ENCODE measurements around the gene EDARADD. TPM values are rescaled to one million over a fixed set of nuclear protein-coding genes. Genes with fewer than 3 reads are reported as not detected.
"Not testable (repeated sequence)": the region's sequence is repeated elsewhere in the genome, so short reads cannot be mapped to it uniquely, and the experiment has no call there.

EDARADD gene
- total RNA-seq, 1 experiment from 2014 or later: 0.65 TPM

DNA sequence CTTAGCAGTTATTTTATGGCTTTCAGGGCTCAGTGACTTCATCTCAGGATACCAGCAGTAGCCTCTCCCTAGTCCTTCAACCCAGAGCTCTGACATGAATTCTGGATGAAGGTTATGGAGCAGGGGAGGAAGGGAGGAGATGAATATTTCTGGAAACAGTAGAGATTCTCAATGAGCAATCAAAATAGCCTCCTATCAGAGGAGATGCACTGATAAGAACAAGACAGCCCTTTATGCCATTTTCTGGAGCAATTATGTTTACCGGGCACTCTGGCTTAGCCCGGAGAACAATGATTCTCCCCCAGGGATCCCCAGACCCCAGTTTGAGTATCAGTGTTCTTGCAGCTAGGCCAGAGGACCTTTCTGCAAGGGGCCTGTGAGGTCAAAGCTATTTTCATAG is 37.9 kb upstream of the EDARADD start:
- TF ChIP-seq, protein P1, sequence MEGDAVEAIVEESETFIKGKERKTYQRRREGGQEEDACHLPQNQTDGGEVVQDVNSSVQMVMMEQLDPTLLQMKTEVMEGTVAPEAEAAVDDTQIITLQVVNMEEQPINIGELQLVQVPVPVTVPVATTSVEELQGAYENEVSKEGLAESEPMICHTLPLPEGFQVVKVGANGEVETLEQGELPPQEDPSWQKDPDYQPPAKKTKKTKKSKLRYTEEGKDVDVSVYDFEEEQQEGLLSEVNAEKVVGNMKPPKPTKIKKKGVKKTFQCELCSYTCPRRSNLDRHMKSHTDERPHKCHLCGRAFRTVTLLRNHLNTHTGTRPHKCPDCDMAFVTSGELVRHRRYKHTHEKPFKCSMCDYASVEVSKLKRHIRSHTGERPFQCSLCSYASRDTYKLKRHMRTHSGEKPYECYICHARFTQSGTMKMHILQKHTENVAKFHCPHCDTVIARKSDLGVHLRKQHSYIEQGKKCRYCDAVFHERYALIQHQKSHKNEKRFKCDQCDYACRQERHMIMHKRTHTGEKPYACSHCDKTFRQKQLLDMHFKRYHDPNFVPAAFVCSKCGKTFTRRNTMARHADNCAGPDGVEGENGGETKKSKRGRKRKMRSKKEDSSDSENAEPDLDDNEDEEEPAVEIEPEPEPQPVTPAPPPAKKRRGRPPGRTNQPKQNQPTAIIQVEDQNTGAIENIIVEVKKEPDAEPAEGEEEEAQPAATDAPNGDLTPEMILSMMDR (IDR thresholded peaks at IDR 0.05; ENCODE audit: unreplicated experiment): no peak
- no TSS peak for BruUV-seq (replicated peaks)
- Mint-ChIP-seq H3K9me3 (ENCODE audit: unreplicated experiment) (peaks cover 20% of the 10 kb centered on the region), H3K27me3 (ENCODE audit: insufficient read depth, unreplicated experiment) (no peaks in the 10 kb centered on the region), H3K4me1 (ENCODE audit: insufficient read depth, unreplicated experiment) (peaks cover 7% of the 10 kb centered on the region), H3K27ac (ENCODE audit: low read depth, unreplicated experiment) (no peak overlapping the region), H3K4me3 (ENCODE audit: unreplicated experiment) (no peak overlapping the region), H3K36me3 (ENCODE audit: insufficient read depth, unreplicated experiment) (no peaks in the 10 kb centered on the region)
- no peak for DNase-seq (ENCODE audit: unreplicated experiment)
- ChIA-PET POLR2A (interaction anchor here (0.6 kb wide), 1 partner anchor 15 kb away, joined by 3 read pairs; no protein-coding TSS in a partner anchor), CTCF (interaction anchor here (0.7 to 0.9 kb wide), 2 partner anchors 12 to 76 kb away, joined by 3 to 7 read pairs; no protein-coding TSS in a partner anchor)
- intact Hi-C loops (cut with micrococcal nuclease): no loop called here

DNA sequence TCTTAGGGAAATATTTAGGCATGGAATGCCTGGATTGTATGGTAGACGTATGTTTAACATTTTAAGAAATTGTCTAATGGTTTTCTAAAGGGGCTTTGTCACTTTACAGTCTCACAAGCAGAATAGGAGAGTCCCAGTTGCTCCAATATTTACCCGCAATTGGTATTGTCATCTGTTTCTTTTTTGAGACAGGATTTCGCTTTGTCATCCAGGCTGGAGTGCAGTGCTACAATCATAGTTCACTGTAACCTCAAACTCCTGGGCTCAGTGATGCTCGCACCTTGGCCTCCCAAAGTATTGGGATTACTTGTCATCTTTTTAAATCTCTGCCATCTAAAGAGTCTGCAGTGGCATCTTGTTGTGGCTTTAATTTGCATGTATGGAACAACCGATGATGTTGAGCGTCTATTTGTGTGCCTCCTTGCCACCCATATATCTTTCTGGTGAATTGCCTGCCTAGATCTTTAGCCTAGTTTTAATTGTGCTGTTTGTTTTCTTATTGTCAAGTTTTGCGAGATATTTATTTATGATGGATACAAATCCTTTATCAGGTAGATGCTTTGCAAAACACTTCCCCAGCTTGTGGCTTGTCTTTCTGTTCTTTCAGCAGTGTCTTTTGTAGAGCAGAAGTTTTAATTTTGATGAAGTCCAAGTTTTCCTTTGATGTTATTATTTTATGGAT is 32.0 kb upstream of the EDARADD start:
- no peak for DNase-seq (ENCODE audit: unreplicated experiment)
- H3K4me3 Mint-ChIP-seq (ENCODE audit: unreplicated experiment): no peak overlapping the region
- H3K4me1 Mint-ChIP-seq (ENCODE audit: insufficient read depth, unreplicated experiment): no peaks in the 10 kb centered on the region
- no peaks in the 10 kb centered on the region for H3K36me3 Mint-ChIP-seq (ENCODE audit: insufficient read depth, unreplicated experiment)
- H3K27ac Mint-ChIP-seq (ENCODE audit: low read depth, unreplicated experiment): no peak overlapping the region
- no TSS peak for BruUV-seq (replicated peaks)
- peaks cover 20% of the 10 kb centered on the region for H3K9me3 Mint-ChIP-seq (ENCODE audit: unreplicated experiment)
- intact Hi-C loops (cut with micrococcal nuclease): no loop called here
- POLR2A ChIA-PET: no interaction called here
- CTCF ChIA-PET: no interaction called here
- TF ChIP-seq, protein P1 (IDR thresholded peaks at IDR 0.05; ENCODE audit: unreplicated experiment): no peak
- H3K27me3 Mint-ChIP-seq (ENCODE audit: insufficient read depth, unreplicated experiment): no peaks in the 10 kb centered on the region

DNA sequence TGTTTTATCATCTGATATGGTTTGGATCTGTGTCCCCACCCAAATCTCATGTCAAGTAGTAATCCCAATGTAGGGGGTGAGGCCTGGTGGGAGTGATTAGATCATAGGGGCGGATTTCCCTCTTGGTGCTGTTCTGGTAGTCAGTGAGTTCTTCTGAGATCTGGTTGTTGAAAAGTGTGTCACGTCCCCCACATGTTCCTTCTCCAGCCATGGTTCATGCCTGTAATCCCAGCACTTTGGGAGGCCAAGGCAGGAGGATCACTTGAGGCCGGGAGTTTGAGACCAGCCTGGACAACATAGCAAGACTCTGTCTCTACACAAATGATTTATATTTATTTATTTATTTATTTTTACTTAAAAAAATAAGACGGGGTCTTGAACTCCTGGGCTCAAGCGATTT is 30.8 kb upstream of the EDARADD start:
- H3K4me1 Mint-ChIP-seq (ENCODE audit: insufficient read depth, unreplicated experiment): no peaks in the 10 kb centered on the region
- intact Hi-C loops (cut with micrococcal nuclease): no loop called here
- CTCF ChIA-PET: interaction anchor here (1.1 kb wide), 1 partner anchor 126 kb away, joined by 4 read pairs; no protein-coding TSS in a partner anchor
- no peaks in the 10 kb centered on the region for H3K27me3 Mint-ChIP-seq (ENCODE audit: insufficient read depth, unreplicated experiment)
- no peaks in the 10 kb centered on the region for H3K36me3 Mint-ChIP-seq (ENCODE audit: insufficient read depth, unreplicated experiment)
- POLR2A ChIA-PET: no interaction called here
- no peak overlapping the region for H3K4me3 Mint-ChIP-seq (ENCODE audit: unreplicated experiment)
- peaks cover 17% of the 10 kb centered on the region for H3K9me3 Mint-ChIP-seq (ENCODE audit: unreplicated experiment)
- BruUV-seq (replicated peaks): no TSS peak
- no peak overlapping the region for H3K27ac Mint-ChIP-seq (ENCODE audit: low read depth, unreplicated experiment)
- DNase-seq (ENCODE audit: unreplicated experiment): no peak
- TF ChIP-seq, protein P1 (IDR thresholded peaks at IDR 0.05; ENCODE audit: unreplicated experiment): no peak

DNA sequence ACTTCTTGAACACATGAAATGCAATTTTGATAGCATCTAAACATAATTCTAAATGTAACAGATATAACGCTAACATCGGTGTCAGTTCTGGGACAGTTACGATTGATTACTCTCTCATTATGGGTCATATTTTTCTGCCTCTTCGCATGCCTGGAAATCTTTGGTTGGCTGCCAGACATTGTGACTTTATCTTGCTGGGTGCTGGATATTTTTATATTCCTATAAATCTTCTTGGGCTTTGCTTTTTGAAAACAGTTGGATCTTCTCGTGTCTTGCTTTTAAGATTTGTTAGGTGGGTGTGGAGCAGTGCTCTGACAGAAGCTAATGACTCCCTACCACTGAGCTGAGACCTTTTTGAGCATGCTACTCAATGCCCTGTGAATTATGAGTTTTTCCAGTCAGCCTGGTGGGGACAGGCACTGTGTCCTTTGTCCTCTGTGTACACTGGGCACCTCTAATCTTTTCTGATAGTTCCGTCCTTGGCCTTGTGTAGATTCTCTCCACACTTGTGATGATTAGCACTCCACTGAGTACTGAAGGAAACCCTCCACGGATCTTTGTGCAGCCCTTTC is 28.0 kb upstream of the EDARADD start:
- BruUV-seq (replicated peaks): no TSS peak
- intact Hi-C loops (cut with micrococcal nuclease): no loop called here
- H3K36me3 Mint-ChIP-seq (ENCODE audit: insufficient read depth, unreplicated experiment): no peaks in the 10 kb centered on the region
- ChIA-PET POLR2A (interaction anchor here (0.7 kb wide), 1 partner anchor 545 kb away, joined by 3 read pairs; no protein-coding TSS in a partner anchor), CTCF (interaction anchor here (0.7 kb wide), 1 partner anchor 71 kb away, joined by 3 read pairs; no protein-coding TSS in a partner anchor)
- no peaks in the 10 kb centered on the region for H3K27me3 Mint-ChIP-seq (ENCODE audit: insufficient read depth, unreplicated experiment)
- TF ChIP-seq, protein P1 (IDR thresholded peaks at IDR 0.05; ENCODE audit: unreplicated experiment): no peak
- no peaks in the 10 kb centered on the region for H3K4me1 Mint-ChIP-seq (ENCODE audit: insufficient read depth, unreplicated experiment)
- no peak overlapping the region for H3K27ac Mint-ChIP-seq (ENCODE audit: low read depth, unreplicated experiment)
- H3K4me3 Mint-ChIP-seq (ENCODE audit: unreplicated experiment): no peak overlapping the region
- no peaks in the 10 kb centered on the region for H3K9me3 Mint-ChIP-seq (ENCODE audit: unreplicated experiment)
- no peak for DNase-seq (ENCODE audit: unreplicated experiment)

DNA sequence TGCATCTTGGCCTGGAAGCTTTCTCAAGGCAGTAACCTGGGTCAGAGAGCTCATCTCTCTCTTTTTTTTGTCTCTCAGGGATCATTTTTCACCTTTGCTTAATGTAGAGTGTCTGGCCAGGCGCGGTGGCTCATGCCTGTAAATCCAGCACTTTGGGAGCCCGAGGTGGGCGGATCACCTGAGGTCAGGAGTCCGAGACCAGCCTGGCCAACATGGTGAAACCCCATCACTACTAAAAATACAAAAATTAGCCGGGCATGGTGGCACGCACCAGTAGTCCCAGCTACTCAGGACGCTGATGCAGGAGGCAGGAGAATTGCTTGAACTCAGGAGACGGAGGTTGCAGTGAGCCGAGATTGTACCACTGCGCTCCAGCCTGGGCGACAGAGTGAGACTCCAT is 27.4 kb upstream of the EDARADD start:
- CTCF ChIA-PET; H3K4me1 Mint-ChIP-seq (ENCODE audit: insufficient read depth, unreplicated experiment); intact Hi-C loops (cut with micrococcal nuclease); BruUV-seq (replicated peaks); H3K9me3 Mint-ChIP-seq (ENCODE audit: unreplicated experiment); H3K4me3 Mint-ChIP-seq (ENCODE audit: unreplicated experiment); H3K36me3 Mint-ChIP-seq (ENCODE audit: insufficient read depth, unreplicated experiment); H3K27ac Mint-ChIP-seq (ENCODE audit: low read depth, unreplicated experiment); H3K27me3 Mint-ChIP-seq (ENCODE audit: insufficient read depth, unreplicated experiment); DNase-seq (ENCODE audit: unreplicated experiment): not testable (repeated sequence)
- POLR2A ChIA-PET: interaction anchor here (0.7 kb wide), 1 partner anchor 546 kb away, joined by 3 read pairs; no protein-coding TSS in a partner anchor

Measured in MCF 10A (cell line).